ENCODE results near the gene PRH2. TPM values are rescaled to one million over a fixed set of nuclear protein-coding genes. Genes with fewer than 3 reads are reported as not detected.

Gene PRH2
- total and polyA plus RNA-seq, 2 of the 4 experiments (the other 2 are of a cell fraction), result 0.34 TPM; not detected in 1

GRCh38 chr12:10967409-10967808 lies 38.4 kb downstream of the PRH2 start:
- in situ Hi-C loops (cut with MboI; ENCODE audit: low sequenced_read_pairs) (no loop called here), dilution Hi-C loops (cut with HindIII; ENCODE audit: low sequenced_read_pairs, unreplicated experiment) (no loop called here), intact Hi-C loops (cut with micrococcal nuclease) (no loop called here)
- Histone ChIP-seq H2BK5ac (ENCODE audit: low read depth, low read length, poor library complexity, severe bottlenecking) (no peak overlapping the region), H3K9ac (ENCODE audit: low read depth, low read length) (no peak overlapping the region), H3K4me3 (ENCODE audit: insufficient read depth, low read depth, low read length) (no peak overlapping the region), H3K4me2 (ENCODE audit: low read depth, low read length) (0 out of 2 replicates have a peak overlapping the region, but pooled peaks have one; percentile 29), H2AK9ac (replicated peaks; ENCODE audit: low read depth, low read length, poor library complexity) (no peak overlapping the region), H4K91ac (ENCODE audit: insufficient read depth, low read depth, low read length) (no peak overlapping the region), H3K14ac (replicated peaks; ENCODE audit: low read depth, low read length) (no peak overlapping the region), H3K23ac (ENCODE audit: low read depth, low read length) (no peak overlapping the region), H2BK120ac (ENCODE audit: low read depth, low read length) (no peak overlapping the region), H3K18ac (ENCODE audit: low read depth, low read length) (no peak overlapping the region), H2BK15ac (ENCODE audit: low read depth, low read length) (no peak overlapping the region), H3K4ac (ENCODE audit: low read depth, low read length) (no peak overlapping the region), H3K36me3 (ENCODE audit: control insufficient read depth, insufficient read depth, low read length) (no peaks in the 10 kb centered on the region), H2BK20ac (ENCODE audit: low read depth, low read length) (no peak overlapping the region), H4K5ac (ENCODE audit: low read depth, low read length) (no peak overlapping the region), H3K27me3 (ENCODE audit: control insufficient read depth, insufficient read depth, low read length) (no peaks in the 10 kb centered on the region), H3K27ac (ENCODE audit: insufficient read depth, low read length) (no peak overlapping the region), H4K8ac (ENCODE audit: low read depth in 2 of 2, low read length in 2 of 2) (no peak overlapping the region), H2AFZ (replicated peaks; ENCODE audit: low read length, poor library complexity) (no peak overlapping the region), H4K20me1 (ENCODE audit: insufficient read depth, low read length) (no peaks in the 10 kb centered on the region), H3K56ac (ENCODE audit: extremely low read depth, insufficient read depth, low read length) (no peak overlapping the region), H3K79me1 (ENCODE audit: low read depth in 1 of 2, low read length in 2 of 2) (peaks cover 3 to 5% of the 10 kb centered on the region in 2 experiments; a peak in 3 of 4 replicates), H3K4me1 (ENCODE audit: control insufficient read depth, insufficient read depth, low read length) (peaks cover 6% of the 10 kb centered on the region), H2AK5ac (ENCODE audit: low read depth, low read length) (no peak overlapping the region), H3K9me1 (ENCODE audit: insufficient read depth, low read length) (peaks cover 4% of the 10 kb centered on the region; the same call in 1 of the 2 replicates), H3K9me3 (ENCODE audit: control insufficient read depth, insufficient read depth, low read length) (no peaks in the 10 kb centered on the region)
- ChIA-PET CTCF (no interaction called here), POLR2A (ENCODE audit: unreplicated experiment) (no interaction called here)
- DNase-seq (peak; percentile 64), ATAC-seq (ENCODE audit: low read depth) (peak; percentile 62)
- no CpG with 5 or more reads among the region's 2 CpGs for WGBS, 2 experiments (ENCODE audit: extremely low coverage in 2 of 2, insufficient read length in 1 of 2)
- TF ChIP-seq RCOR1 (IDR thresholded peaks at IDR 0.05; ENCODE audit: insufficient replicate concordance, low read length) (no peak), MAZ (IDR thresholded peaks at IDR 0.05; ENCODE audit: borderline replicate concordance, low read depth, low read length) (no peak), SMC3 (IDR thresholded peaks at IDR 0.05; ENCODE audit: low read depth, low read length) (no peak)
- BruUV-seq (replicated peaks), result no TSS peak
